HG02678 (cell line): ENCODE results near the gene F12.
"Not testable (repeated sequence)": the region's sequence is repeated elsewhere in the genome, so short reads cannot be mapped to it uniquely, and the experiment has no call there.

Experiments
- ATAC-seq: cut with Tn5 transposase; IDR thresholded peaks from one replicate; pipeline ENCODE4 v1.9.1; 2021; ENCODE audit warnings: mild to moderate bottlenecking, moderate library complexity; ENCODE audit not compliant: unreplicated experiment

Gene F12

DNA sequence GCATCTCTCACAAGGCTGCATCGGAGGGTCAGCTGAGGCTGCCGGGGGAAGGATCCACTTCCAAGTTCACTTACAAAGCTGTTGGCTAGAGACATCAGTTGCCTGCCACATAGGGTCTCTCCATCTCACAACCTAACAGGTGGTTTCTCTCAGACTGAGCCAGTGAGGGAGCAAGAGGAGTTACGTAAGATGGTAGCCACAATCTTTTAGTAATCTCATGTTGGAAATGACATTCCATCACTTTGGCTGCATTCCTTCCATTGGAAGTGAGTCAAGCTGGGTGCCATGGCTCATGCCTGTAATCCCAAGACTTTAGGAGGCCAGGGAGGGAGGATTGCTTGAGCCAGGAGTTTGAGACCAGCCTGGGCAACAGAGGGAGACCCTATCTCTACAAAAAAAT lies 9.7 kb upstream of the F12 start:
- ATAC-seq = no peak

- ATAC-seq = not testable (repeated sequence)
These were observed 7.7 kb upstream of the F12 start for GRCh38 chr5:177417081-177417480.

DNA sequence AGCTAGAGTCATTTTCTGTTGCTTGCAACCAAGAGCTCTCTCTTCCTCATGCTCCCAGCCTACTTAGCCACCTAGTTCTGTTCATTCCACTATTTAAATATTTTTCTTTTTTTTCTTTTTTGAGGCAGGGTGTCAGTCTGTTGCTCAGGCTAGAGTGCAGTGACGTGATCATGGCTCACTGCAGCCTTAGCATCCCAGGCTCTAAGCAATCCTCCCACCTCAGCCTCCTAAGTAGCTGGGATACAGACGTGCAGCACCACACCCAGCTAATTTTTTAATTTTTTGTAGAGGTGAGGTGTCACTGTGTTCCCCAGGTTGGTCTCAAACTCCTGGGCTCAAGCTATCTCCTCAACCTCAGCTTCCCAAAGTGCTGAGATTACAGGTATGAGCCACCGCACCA lies 5.1 kb upstream of the F12 start:
- no peak for ATAC-seq

DNA sequence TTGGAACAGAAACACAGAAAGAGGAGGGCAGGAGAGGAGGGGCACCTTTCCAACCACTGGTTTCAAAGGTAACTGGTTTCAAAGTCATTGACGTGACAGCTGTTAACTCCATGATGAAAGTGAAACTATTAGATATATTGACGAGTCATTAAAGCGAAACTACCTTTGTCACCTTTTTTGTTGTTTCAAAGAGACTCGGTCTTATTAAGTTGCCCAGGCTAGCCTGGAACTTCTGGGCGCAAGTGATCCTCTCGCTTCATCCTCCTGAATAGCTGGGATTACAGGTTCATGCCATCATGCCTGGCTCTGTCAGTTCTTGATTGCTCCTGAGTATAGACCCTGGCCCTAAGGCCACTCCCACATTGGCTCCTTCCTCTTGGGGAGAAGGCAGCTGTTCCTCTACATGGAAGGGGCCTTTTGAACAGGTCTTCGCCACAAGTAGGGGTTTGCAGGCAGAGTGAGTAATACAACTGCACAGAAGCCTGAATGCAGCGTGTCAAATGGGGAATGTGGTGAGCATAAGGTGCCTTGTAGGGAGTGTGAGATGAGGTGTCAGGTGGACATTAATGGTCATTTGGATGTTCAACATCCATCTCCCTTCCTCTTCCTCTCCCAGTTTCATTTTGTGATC lies 3.4 kb upstream of the F12 start:
- ATAC-seq = peak; percentile 68

- ATAC-seq = no peak
These were observed 1.2 kb upstream of the F12 start for GRCh38 chr5:177410575-177410974.

DNA sequence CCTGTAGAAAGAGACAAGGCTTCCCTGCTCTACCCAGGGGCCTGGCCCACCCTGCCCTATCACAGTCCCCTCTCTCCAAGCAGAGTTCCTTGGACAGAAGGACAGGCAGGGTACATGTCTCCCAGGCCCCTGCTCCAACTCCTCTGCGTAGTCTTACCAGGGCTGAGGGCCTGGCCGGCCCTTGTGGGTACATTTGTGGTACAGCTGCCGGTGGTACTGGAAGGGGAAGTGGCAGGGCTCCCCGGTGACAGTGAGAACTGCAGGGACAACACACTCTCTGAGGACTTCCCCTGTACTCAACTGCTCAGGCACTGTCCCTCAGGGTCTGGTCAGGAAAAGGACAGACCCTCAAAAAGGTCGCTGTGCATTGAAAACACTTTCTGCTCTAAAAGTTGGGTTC lies 3.6 kb downstream of the F12 start:
- no peak for ATAC-seq

GRCh38 chr5:177405312-177405711 lies 4.1 kb downstream of the F12 start:
- ATAC-seq = no peak

- ATAC-seq = no peak
These were observed 4.7 kb downstream of the F12 start for GRCh38 chr5:177404641-177405179.

DNA sequence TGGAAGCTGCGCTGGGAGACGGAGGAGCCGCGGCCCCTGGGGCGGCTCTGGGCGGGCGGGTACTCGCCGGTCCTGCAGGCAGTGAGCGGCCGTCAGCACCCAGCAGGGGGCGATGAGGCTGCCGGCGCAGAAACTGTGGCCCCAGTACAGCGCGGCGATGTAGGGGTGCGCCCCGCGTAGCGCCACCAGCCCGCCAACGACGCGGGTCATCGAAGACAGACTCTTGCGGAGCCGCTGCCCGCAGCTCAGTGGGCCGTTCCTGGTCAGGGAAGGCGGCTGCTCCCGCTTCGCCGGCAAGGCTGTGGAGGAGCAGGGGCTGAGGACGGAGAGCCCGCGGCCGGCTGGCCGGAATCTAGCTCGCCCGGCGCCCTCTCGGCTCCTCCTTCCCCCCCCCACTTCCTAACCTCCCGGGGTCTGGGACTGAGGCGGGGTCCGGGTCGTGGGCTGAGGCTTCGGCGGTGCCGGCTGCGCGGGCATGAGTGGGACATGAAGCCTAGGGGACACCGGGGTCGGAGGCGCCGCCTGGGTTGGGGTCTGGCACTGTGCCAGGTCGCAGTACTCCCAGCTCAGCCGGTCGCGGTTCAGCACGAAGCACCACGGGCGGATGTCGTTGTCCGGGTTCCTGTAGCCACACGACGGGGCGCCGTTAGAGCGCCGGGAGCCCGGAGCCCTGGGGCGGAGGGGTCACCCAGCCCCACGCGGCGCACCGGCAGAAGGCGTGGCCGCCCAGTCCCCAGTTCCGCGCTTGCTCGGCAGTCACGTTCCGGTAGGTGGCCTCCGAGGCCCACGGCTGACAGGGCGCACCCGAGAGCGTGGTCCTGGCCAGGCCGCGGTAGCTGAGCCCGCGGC lies 5.3 kb downstream of the F12 start:
- ATAC-seq = peak; percentile 74

GRCh38 chr5:177403102-177403791 lies 6.1 kb downstream of the F12 start:
- peak; percentile 13 for ATAC-seq

DNA sequence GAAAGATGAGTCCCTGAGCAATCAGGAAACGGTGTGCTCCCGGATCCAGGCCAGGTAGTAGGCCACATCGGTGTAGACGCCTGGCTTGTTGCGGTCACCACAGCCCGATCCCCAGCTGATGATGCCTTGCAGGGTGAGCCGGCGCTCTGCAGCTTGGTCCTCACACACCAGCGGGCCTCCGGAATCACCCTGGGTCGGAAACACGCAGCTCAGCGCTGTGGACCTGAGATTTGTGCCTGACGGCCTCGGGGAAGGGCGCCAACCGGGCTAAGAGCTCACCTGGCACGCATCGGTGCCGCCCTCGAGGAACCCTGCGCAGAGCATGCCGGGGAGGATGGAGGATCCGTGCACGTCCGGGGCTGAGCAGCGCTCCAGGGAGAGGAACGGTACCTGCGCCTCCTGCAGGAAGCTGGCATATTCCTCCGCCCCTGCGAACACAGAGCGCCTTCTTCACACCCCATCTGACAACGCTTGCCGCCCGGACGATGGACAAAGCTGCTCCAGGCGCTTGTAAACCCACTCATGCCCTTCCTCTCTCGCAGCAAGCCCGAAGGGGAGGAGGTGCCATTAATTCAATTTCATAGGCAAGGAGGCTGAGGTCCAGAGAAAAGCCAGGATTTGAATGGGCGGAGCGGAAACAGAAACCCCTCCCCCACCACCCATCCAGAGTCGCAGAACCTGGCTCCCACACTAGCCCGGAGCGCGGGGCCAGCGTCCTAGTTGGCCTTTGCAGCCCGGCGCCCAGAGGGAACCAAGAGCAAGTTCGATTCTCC lies 6.9 kb downstream of the F12 start:
- ATAC-seq = no peak

DNA sequence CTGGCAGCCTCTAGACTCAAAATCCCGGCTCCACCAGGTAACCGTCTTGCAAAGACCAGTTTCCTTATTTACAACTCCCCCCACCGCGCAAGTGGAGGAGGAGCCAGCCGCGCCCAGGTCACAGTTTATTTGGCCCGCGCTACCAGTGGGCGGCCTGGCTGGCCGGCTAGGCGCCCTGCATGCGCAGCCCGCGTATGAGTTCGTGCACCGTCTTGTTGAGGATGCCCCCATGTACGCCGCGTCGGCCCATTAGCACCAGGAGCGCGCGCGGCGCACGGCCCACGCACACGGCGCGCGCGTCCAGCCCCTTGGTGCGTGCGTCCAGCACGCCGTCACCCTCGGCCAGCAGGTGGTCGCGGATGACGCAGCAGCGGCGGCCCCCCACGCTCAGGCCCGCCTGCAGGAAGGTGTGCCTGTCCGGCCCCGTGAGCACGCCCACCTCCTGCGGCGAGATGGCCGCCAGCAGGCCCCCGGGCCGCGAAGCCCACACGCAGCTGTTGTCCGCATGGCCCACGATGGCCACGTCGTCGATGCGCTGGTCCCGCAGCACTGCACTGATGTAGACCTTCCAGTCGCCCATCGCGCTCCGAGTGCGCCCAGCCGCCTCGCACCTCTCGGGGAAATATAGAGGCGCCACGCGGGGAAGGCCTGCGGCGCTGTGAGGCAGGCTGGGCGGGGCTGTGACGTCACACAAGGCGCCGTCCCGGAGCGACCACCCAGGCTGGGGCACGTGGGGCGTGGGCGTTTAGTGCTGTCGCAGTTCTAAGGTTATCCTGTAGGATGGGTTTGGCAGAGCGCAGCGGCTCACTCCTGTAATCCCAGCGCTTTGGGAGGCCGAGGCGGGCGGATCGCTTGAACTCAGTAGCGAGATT lies 9.1 kb downstream of the F12 start, which contains the start of gene PFN3:
PFN3 (minus strand) TSS at position 665 of the 872 bp plus-strand sequence; CDS start at position 580, 85 bp downstream.
- ATAC-seq = no peak

GRCh38 chr5:177397875-177398390 lies 11.4 kb downstream of the F12 start:
- no peak for ATAC-seq

GRCh38 chr5:177396807-177397206 lies 12.6 kb downstream of the F12 start:
- no peak for ATAC-seq

GRCh38 chr5:177396078-177396477 lies 13.3 kb downstream of the F12 start:
- no peak for ATAC-seq

DNA sequence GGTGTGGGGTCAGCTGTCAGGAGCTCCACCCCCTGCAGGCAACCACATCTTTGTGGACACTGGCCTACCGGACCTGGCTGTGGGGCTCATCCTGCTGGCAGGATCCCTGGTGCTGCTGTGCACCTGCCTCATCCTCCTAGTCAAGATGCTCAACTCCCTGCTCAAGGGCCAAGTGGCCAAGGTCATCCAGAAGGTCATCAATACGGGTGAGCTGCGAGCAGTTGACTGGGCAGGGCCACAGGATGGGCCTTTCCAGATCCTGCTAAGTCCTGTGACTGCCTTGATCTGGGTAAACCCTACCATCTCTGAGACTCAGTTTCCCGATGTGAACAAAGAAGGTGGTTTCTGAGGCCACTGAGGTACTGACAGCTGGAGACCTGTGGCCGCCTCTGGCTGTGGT lies 15.4 kb downstream of the F12 start:
- no peak for ATAC-seq

GRCh38 chr5:177393206-177393765 lies 16.1 kb downstream of the F12 start:
- ATAC-seq = no peak

DNA sequence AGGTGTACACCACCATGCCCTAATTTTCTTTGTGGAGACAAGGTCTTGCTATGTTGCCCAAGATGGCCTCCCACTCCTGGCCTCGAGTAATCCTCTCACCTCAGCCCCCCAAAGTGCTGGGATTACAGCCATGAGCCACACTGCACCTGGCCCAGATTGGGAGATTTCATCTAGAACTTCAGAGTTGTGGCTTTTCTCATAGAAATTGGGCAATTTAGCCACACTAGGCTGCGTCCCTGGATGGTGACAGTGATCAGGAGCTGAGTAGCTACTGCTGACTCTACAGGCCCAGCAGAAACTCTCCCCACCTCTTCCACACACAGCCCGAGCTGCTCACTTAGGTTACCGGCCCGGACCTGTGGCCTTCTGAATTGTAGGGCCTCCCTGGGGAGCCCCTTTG lies 16.6 kb downstream of the F12 start:
- ATAC-seq = no peak
